Right hindlimb (tissue), 1 donor: ENCODE data around the gene GRIN2A.

Source experiments
- DNase-seq: peaks from one replicate; pipeline ENCODE4 v3.0.0-alpha.2; 2018

GRIN2A gene

GRCh38 chr16:9736547-9736946 is 445.7 kb downstream of the GRIN2A start:
- no peak for DNase-seq

DNA sequence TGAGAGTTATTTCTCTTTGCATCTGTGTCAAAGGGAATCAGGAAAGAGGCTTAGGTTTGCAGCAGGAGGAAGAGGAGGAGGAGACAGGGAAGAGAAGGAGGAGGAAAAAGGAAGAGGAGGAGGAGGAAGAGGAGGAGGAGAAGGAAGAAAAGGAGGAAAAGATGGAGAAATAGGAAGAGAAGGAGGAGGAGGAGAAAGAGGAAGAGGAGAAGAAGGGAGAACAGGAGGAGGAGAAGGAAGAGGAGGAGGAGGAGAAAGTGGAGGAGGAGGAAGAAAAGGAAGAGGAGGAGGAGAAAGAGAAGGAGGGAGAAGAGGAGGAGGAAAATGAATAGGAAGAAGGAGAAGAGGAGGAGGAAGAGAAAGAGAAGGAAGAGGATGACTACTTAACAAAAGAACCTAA is 459.1 kb downstream of the GRIN2A start:
- no peak for DNase-seq

GRCh38 chr16:9713907-9714306 is 468.3 kb downstream of the GRIN2A start:
- DNase-seq: no peak

- no peak for DNase-seq
These were observed 469.1 kb downstream of the GRIN2A start for GRCh38 chr16:9713156-9713555.

DNA sequence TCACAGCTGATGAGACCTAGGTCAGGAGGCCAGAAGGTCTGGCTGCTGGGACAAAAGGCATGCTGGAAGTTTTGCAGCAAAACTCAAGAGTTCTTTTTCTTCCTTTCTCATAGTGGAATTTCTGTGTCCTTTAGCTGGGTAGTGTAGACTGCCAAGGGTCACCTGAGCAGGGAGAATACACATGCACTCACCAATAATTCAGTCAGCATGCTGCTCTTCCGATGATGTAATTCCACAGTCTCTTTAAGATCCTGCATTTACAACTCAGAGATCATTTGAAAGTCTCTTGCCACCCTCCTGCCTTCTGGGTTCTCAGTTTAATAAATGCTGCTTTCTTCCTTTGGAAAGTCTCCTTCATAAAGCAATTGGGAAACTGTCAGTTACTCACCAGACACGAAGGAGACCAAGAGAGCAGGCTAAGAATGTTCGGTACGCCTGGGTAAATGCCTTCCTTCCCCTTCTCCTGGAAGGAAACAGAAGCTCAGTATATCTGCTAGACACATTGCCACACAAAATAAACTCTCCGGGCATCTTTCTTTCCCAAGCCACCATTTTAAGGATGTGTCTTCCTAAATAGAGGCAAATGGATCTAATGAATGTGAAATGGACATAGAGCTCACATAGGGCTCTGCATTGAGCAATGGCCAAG is 473.1 kb downstream of the GRIN2A start:
- no peak for DNase-seq

GRCh38 chr16:9706217-9706836 is 475.9 kb downstream of the GRIN2A start:
- DNase-seq: no peak

- DNase-seq: no peak
These were observed 478.5 kb downstream of the GRIN2A start for GRCh38 chr16:9703731-9704130.
